GM18508 (cell line): Measurements from ENCODE around the gene ARID1B.

Source experiments
- ATAC-seq: cut with Tn5 transposase; IDR thresholded peaks from one replicate; pipeline ENCODE4 v1.9.1; 2021; ENCODE audit warnings: moderate number of reproducible peaks; ENCODE audit not compliant: insufficient read depth, unreplicated experiment

Gene ARID1B

GRCh38 chr6:157211603-157212455 lies 434.7 kb downstream of the ARID1B start:
- no peak for ATAC-seq

- ATAC-seq, result no peak
These were observed 436.2 kb downstream of the ARID1B start for GRCh38 chr6:157213426-157213825.

GRCh38 chr6:157213907-157214565 lies 436.9 kb downstream of the ARID1B start:
- ATAC-seq, result no peak

- no peak for ATAC-seq
These were observed 438.5 kb downstream of the ARID1B start for GRCh38 chr6:157215717-157216116.

GRCh38 chr6:157216570-157216969 lies 439.4 kb downstream of the ARID1B start:
- no peak for ATAC-seq

GRCh38 chr6:157217198-157217893 lies 440.2 kb downstream of the ARID1B start:
- ATAC-seq, result no peak

GRCh38 chr6:157217894-157218370 lies 440.8 kb downstream of the ARID1B start:
- no peak for ATAC-seq

- no peak for ATAC-seq
These were observed 441.4 kb downstream of the ARID1B start for GRCh38 chr6:157218371-157219198.

GRCh38 chr6:157219201-157220200 lies 442.3 kb downstream of the ARID1B start:
- no peak for ATAC-seq

- ATAC-seq, result no peak
These were observed 443.3 kb downstream of the ARID1B start for GRCh38 chr6:157220485-157220884.

GRCh38 chr6:157221049-157221816 lies 444.1 kb downstream of the ARID1B start:
- ATAC-seq, result no peak

GRCh38 chr6:157221817-157222175 lies 444.6 kb downstream of the ARID1B start:
- no peak for ATAC-seq

GRCh38 chr6:157222201-157222981 lies 445.2 kb downstream of the ARID1B start:
- ATAC-seq, result no peak

- no peak for ATAC-seq
These were observed 445.8 kb downstream of the ARID1B start for GRCh38 chr6:157223021-157223430.

- ATAC-seq, result no peak
These were observed 446.3 kb downstream of the ARID1B start for GRCh38 chr6:157223511-157223910.

GRCh38 chr6:157224178-157224950 lies 447.2 kb downstream of the ARID1B start:
- no peak for ATAC-seq
